A549 (cell line): ENCODE results near the gene UBAP1L. TPM values are rescaled to one million over a fixed set of nuclear protein-coding genes. Genes with fewer than 3 reads are reported as not detected.

Experiments used
- ATAC-seq, 2 experiments: fragments of 200-7000 bp in 1 of 2; fragments of >200 bp in 1 of 2; cut with Nextera tagmentation in 1 of 2; cut with Tn5 transposase in 1 of 2; 3 replicates each; pipeline versions ENCODE4 v1.8.0 to v1.9.1; 2018 to 2020; ENCODE audit warnings: mild to moderate bottlenecking in 1 of 2, moderate library complexity in 1 of 2
- CTCF ChIA-PET: fragments of 300-600 bp; sonication (Branson Sonifier 250); formaldehyde crosslinking; extraction: SDS; loops from one replicate; lab custom pipeline; 2021; ENCODE audit warnings: antibody characterized with exemption, inconsistent platforms; lab: Yijun Ruan, JAX
- POLR2A ChIA-PET: fragments of 350-600 bp; formaldehyde crosslinking; extraction: SDS; loops from one replicate; lab custom pipeline; 2021; ENCODE audit warnings: antibody characterized with exemption, inconsistent platforms; lab: Yijun Ruan, JAX
- DNase-seq, 2 experiments: peaks; one replicate each; pipeline versions ENCODE4 v3.0.0 to v3.0.0-alpha.2; 2011 to 2016; ENCODE audit warnings: low read depth in 1 of 2, low spot score in 1 of 2
- FAIRE-seq: peaks from 2 replicates; lab custom pipeline; 2011; peaks lifted over from hg19 to GRCh38; lab: Jason Lieb, UNC
- H3K27ac ChIP-seq, 2 experiments: fragments of >200 bp; sonication (Bioruptor Twin); formaldehyde crosslinking; 3 replicates each; pipeline ENCODE4 v1.5.1; 2016 to 2017
- H3K4me1 ChIP-seq: fragments of >200 bp; sonication (Bioruptor Twin); formaldehyde crosslinking; 3 replicates; pipeline ENCODE4 v1.6.1; 2016
- H3K4me2 ChIP-seq: fragments of >200 bp; sonication (Bioruptor Twin); formaldehyde crosslinking; 3 replicates; pipeline ENCODE4 v1.6.1; 2016
- H3K4me3 ChIP-seq: fragments of >200 bp; sonication (Bioruptor Twin); formaldehyde crosslinking; 3 replicates; pipeline ENCODE4 v1.5.1; 2016
- H3K9me3 ChIP-seq: fragments of >200 bp; sonication (Bioruptor Twin); formaldehyde crosslinking; 3 replicates; pipeline ENCODE4 v1.6.1; 2016
- CBX8 ChIP-seq: fragments of 200-600 bp; sonication (generic); IDR thresholded peaks from 2 replicates; pipeline ENCODE4 v1.6.1; 2016
- EHF ChIP-seq: fragments of 250-450 bp; sonication (Bioruptor Pico); IDR thresholded peaks from 2 replicates; pipeline ENCODE4 v1.5.0; 2020; ENCODE audit warnings: mild to moderate bottlenecking
- EHMT2 ChIP-seq: fragments of 200-600 bp; sonication (generic); IDR thresholded peaks from 2 replicates; pipeline ENCODE4 v1.6.1; 2016; ENCODE audit warnings: antibody characterized with exemption, low read depth, mild to moderate bottlenecking, moderate library complexity
- EP300 ChIP-seq, 2 experiments: fragments of >200 bp; sonication (Bioruptor Twin); formaldehyde crosslinking; IDR thresholded peaks; 2 replicates in 1 of 2; 3 replicates in 1 of 2; pipeline ENCODE4 v1.6.1; 2016 to 2017
- ESRRA ChIP-seq: fragments of 150-350 bp; IDR thresholded peaks from 2 replicates; pipeline ENCODE4 v1.6.1; 2014; ENCODE audit warnings: mild to moderate bottlenecking, low read length, borderline replicate concordance
- FOXS1 ChIP-seq: fragments of 250-450 bp; sonication (Bioruptor Pico); IDR thresholded peaks from 2 replicates; pipeline ENCODE4 v1.5.0; 2020; ENCODE audit warnings: mild to moderate bottlenecking, moderate library complexity
- HDAC2 ChIP-seq: fragments of 200-600 bp; sonication (generic); IDR thresholded peaks from 2 replicates; pipeline ENCODE4 v1.6.1; 2016
- HEYL ChIP-seq: fragments of 250-450 bp; sonication (Bioruptor Pico); IDR thresholded peaks from 2 replicates; pipeline ENCODE4 v1.8.0; 2021; ENCODE audit warnings: mild to moderate bottlenecking, moderate library complexity
- HOXA7 ChIP-seq: fragments of 250-450 bp; sonication (Bioruptor Pico); IDR thresholded peaks from 2 replicates; pipeline ENCODE4 v1.5.0; 2020; ENCODE audit warnings: mild to moderate bottlenecking, moderate library complexity
- HOXB13 ChIP-seq: fragments of 250-450 bp; sonication (Bioruptor Pico); IDR thresholded peaks from 2 replicates; pipeline ENCODE4 v1.5.0; 2020; ENCODE audit warnings: low read depth, mild to moderate bottlenecking, moderate library complexity
- JUNB ChIP-seq: fragments of >200 bp; sonication (Bioruptor Twin); formaldehyde crosslinking; IDR thresholded peaks from 2 replicates; pipeline ENCODE4 v1.6.1; 2016
- MAFK ChIP-seq: fragments of 450-650 bp; IDR thresholded peaks from 2 replicates; pipeline ENCODE4 v1.6.1; 2014; ENCODE audit not compliant: partially characterized antibody
- MAZ ChIP-seq: fragments of 150-350 bp; IDR thresholded peaks from 2 replicates; pipeline ENCODE4 v1.6.1; 2014; ENCODE audit warnings: antibody characterized with exemption, low read depth, low read length, borderline replicate concordance
- MYC ChIP-seq: IDR thresholded peaks from 2 replicates; pipeline ENCODE4 v1.6.1; 2012; ENCODE audit warnings: mild to moderate bottlenecking, inconsistent platforms, low read length, improper control_type of control experiment, borderline replicate concordance
- PHF8 ChIP-seq: fragments of 200-600 bp; sonication (generic); IDR thresholded peaks from 2 replicates; pipeline ENCODE4 v1.6.1; 2016; ENCODE audit warnings: low read depth, mild to moderate bottlenecking, antibody characterized with exemption, moderate library complexity, borderline replicate concordance
- POLR2A ChIP-seq: IDR thresholded peaks from 2 replicates; pipeline ENCODE4 v1.6.1; 2012; ENCODE audit warnings: mild to moderate bottlenecking, low read length
- POLR2AphosphoS2 ChIP-seq: conservative IDR thresholded peaks from 2 replicates; pipeline ENCODE4 v1.6.1; 2012; ENCODE audit warnings: low read length, improper control_type of control experiment, inconsistent platforms
- RAD21 ChIP-seq, 2 experiments: fragments of >200 bp in 1 of 2; sonication (Bioruptor Twin) in 1 of 2; formaldehyde crosslinking in 1 of 2; IDR thresholded peaks in 1 of 2; conservative IDR thresholded peaks in 1 of 2; 2 replicates in 1 of 2; 3 replicates in 1 of 2; pipeline ENCODE4 v1.6.1; 2012 to 2018; ENCODE audit warnings: inconsistent platforms in 1 of 2
- RARB ChIP-seq: fragments of 250-450 bp; sonication (Bioruptor Pico); IDR thresholded peaks from 2 replicates; pipeline ENCODE4 v1.8.0; 2021; ENCODE audit warnings: mild to moderate bottlenecking, moderate library complexity
- REST ChIP-seq: fragments of 200-600 bp; sonication (generic); IDR thresholded peaks from 2 replicates; pipeline ENCODE4 v1.6.1; 2016; ENCODE audit warnings: antibody characterized with exemption, mild to moderate bottlenecking, moderate library complexity
- SMC3 ChIP-seq: fragments of >200 bp; sonication (Bioruptor Twin); formaldehyde crosslinking; IDR thresholded peaks from 3 replicates; pipeline ENCODE4 v1.6.1; 2018; ENCODE audit warnings: inconsistent platforms
- ZFP36 ChIP-seq: fragments of 450-650 bp; IDR thresholded peaks from 2 replicates; pipeline ENCODE4 v1.6.1; 2014; ENCODE audit warnings: borderline replicate concordance; ENCODE audit not compliant: partially characterized antibody
- ZNF302 ChIP-seq: fragments of 250-450 bp; sonication (Bioruptor Pico); IDR thresholded peaks from 2 replicates; pipeline ENCODE4 v1.9.0; 2021; ENCODE audit warnings: inconsistent platforms, mild to moderate bottlenecking, moderate library complexity
- WGBS: methylation state at CpG from one replicate; pipeline ENCODE4 v1.1.6; 2017; ENCODE audit errors: missing lambda C conversion rate; 5-methylcytosine and 5-hydroxymethylcytosine counted together
- polyA plus RNA-seq, 4 experiments: library from polyadenylated mRNA; depleted of rRNA in 3 of 4; stranded (reverse); fragments of >200 nt; fragmentation: RNase III in 1 of 4; extraction: RNeasy Plus Mini Kit Qiagen cat#74134 plus additional on column Dnase treatment in 1 of 4; gene quantifications; 2 replicates in 3 of 4; 3 replicates in 1 of 4; pipeline ENCODE4 v1.2.3, GENCODE V29; 2011 to 2017
- TF ChIP-seq, protein P1 (sequence below): fragments of >200 bp; sonication (Bioruptor Twin); formaldehyde crosslinking; IDR thresholded peaks from 3 replicates; pipeline ENCODE4 v1.5.1; 2016

Gene UBAP1L
- polyA plus RNA-seq, 2 of the 4 experiments (the other 2 are of a cell fraction) = 0.84 to 0.87 TPM

DNA sequence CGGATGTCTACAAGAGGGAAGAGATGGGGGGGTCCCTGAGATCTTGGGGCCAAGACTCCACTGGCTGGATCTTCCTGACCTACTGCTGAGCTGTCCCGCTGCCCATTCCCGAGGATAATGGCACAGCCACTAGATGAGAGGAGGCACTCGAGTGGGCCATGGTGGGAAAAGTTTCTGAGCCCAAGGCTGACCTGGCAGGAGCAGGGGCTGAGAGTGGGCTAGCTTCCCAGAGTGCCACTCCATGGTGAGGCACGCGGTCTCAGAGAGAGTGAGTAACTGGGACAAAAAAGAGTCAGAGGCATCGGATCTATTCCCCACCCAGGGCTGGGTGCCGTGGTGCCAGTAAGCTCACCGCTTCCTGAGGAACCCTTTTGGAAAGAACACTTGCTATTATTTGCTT is 58.9 kb downstream of the UBAP1L start:
- ChIA-PET POLR2A (no interaction called here), CTCF (interaction anchor here (0.6 to 33.7 kb wide), 12 partner anchors 14 to 328 kb away, joined by 3 to 1280 read pairs (median 17); partner anchors contain the start of genes KBTBD13, PDCD7, RASL12 and SLC51B)
- Histone ChIP-seq H3K4me3 (no peak overlapping the region), H3K4me1 (peaks cover 40% of the 10 kb centered on the region), H3K9me3 (no peaks in the 10 kb centered on the region), H3K4me2 (no peak overlapping the region), H3K27ac (peak overlapping the region in 1 of 2 experiments; percentile 75; a peak in 3 of 6 replicates)
- FAIRE-seq (no peak), ATAC-seq (no peak), DNase-seq (no peak)
- 84% methylated on average over 9 of the region's 9 CpGs for WGBS
- TF ChIP-seq POLR2AphosphoS2 = no peak
- no peak for TF ChIP-seq MYC
- TF ChIP-seq HDAC2 = no peak
- TF ChIP-seq EHF (CRISPR knock-in tag) = no peak
- TF ChIP-seq POLR2A = no peak
- TF ChIP-seq SMC3 = no peak
- TF ChIP-seq JUNB = no peak
- TF ChIP-seq HEYL (CRISPR knock-in tag) = no peak
- no peak for TF ChIP-seq CBX8
- TF ChIP-seq MAZ = no peak
- TF ChIP-seq PHF8 = no peak
- no peak for TF ChIP-seq HOXA7 (CRISPR knock-in tag)
- no peak for TF ChIP-seq EHMT2
- TF ChIP-seq FOXS1 (CRISPR knock-in tag) = no peak
- no peak for TF ChIP-seq HOXB13 (CRISPR knock-in tag)
- TF ChIP-seq ZFP36 = no peak

GRCh38 chr15:65055201-65055870 is 59.7 kb downstream of the UBAP1L start:
- peak in 1 of 2 experiments; percentile 30; a peak in 3 of 6 replicates for ATAC-seq
- CTCF ChIA-PET = interaction anchor here (0.7 to 33.7 kb wide), 17 partner anchors 14 to 332 kb away, joined by 3 to 1280 read pairs (median 6); partner anchors contain the start of genes KBTBD13, PDCD7, RASL12 and SLC51B
- POLR2A ChIA-PET = no interaction called here
- peak overlapping the region; percentile 19; the same call in 2 of the 3 replicates for H3K4me2 ChIP-seq
- 54% methylated on average over 6 of the region's 6 CpGs for WGBS
- FAIRE-seq = no peak
- H3K9me3 ChIP-seq = no peaks in the 10 kb centered on the region
- peaks cover 43% of the 10 kb centered on the region for H3K4me1 ChIP-seq
- TF ChIP-seq EP300 (IDR thresholded peaks at IDR 0.05) (no peak), RARB (CRISPR knock-in tag) (no peak)
- peak overlapping the region; percentile 43 to 75 for H3K27ac ChIP-seq
- no peak overlapping the region for H3K4me3 ChIP-seq
- DNase-seq = no peak

GRCh38 chr15:65054333-65055200 is 60.4 kb downstream of the UBAP1L start:
- peak; percentile 97 for TF ChIP-seq SMC3
- TF ChIP-seq, protein P1, sequence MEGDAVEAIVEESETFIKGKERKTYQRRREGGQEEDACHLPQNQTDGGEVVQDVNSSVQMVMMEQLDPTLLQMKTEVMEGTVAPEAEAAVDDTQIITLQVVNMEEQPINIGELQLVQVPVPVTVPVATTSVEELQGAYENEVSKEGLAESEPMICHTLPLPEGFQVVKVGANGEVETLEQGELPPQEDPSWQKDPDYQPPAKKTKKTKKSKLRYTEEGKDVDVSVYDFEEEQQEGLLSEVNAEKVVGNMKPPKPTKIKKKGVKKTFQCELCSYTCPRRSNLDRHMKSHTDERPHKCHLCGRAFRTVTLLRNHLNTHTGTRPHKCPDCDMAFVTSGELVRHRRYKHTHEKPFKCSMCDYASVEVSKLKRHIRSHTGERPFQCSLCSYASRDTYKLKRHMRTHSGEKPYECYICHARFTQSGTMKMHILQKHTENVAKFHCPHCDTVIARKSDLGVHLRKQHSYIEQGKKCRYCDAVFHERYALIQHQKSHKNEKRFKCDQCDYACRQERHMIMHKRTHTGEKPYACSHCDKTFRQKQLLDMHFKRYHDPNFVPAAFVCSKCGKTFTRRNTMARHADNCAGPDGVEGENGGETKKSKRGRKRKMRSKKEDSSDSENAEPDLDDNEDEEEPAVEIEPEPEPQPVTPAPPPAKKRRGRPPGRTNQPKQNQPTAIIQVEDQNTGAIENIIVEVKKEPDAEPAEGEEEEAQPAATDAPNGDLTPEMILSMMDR = peak; percentile 94
- no peak for TF ChIP-seq ZNF302 (CRISPR knock-in tag)
- TF ChIP-seq MAFK = peak; percentile 11
- peak; percentile 95 to 98 for TF ChIP-seq RAD21 (conservative IDR thresholded peaks at IDR 0.05 in 1 of 2, IDR thresholded peaks at IDR 0.05 in 1 of 2)
- no peak for TF ChIP-seq ESRRA
- no peak for TF ChIP-seq REST
- TF ChIP-seq, all 56 proteins: peak for 4
- Histone ChIP-seq H3K4me2 (peak overlapping the region; percentile 19; the same call in 2 of the 3 replicates), H3K4me1 (peaks cover 51% of the 10 kb centered on the region), H3K27ac (peak overlapping the region; percentile 43 to 75), H3K4me3 (no peak overlapping the region), H3K9me3 (no peaks in the 10 kb centered on the region)
- DNase-seq (peak; percentile 79 to 93), ATAC-seq (peak; percentile 83 to 91), FAIRE-seq (no peak)
- WGBS = 69% methylated on average over 26 of the region's 26 CpGs
- CTCF ChIA-PET = interaction anchor here (0.6 to 33.7 kb wide), 24 partner anchors 13 to 332 kb away, joined by 3 to 1280 read pairs (median 5); partner anchors contain the start of genes KBTBD13, PDCD7, RASL12 and SLC51B
- POLR2A ChIA-PET = interaction anchor here (0.5 kb wide), 1 partner anchor 217 kb away, joined by 4 read pairs; no protein-coding TSS in a partner anchor
